Neural progenitor cell (in vitro differentiated cells): ENCODE results near the gene GTPBP3. TPM values are rescaled to one million over a fixed set of nuclear protein-coding genes. Genes with fewer than 3 reads are reported as not detected.

Experiments
- DNase-seq: peaks from one replicate; pipeline ENCODE4 v3.0.0-alpha.2; 2016; ENCODE audit warnings: low spot score
- H2AFZ ChIP-seq: fragments of 200-600 bp; sonication (generic); replicated peaks from 2 replicates; pipeline ENCODE4 v1.6.1; 2016; ENCODE audit warnings: antibody characterized with exemption
- H3F3A ChIP-seq: fragments of 200-600 bp; sonication (generic); 2 replicates; pipeline ENCODE4 v1.6.1; 2016; ENCODE audit warnings: antibody characterized with exemption, low read depth
- H3K27ac ChIP-seq: fragments of 200-600 bp; sonication (generic); 2 replicates; pipeline ENCODE4 v1.5.1; 2016; ENCODE audit warnings: mild to moderate bottlenecking
- H3K27me3 ChIP-seq: fragments of 200-600 bp; sonication (generic); 2 replicates; pipeline ENCODE4 v1.6.1; 2016; ENCODE audit warnings: mild to moderate bottlenecking, moderate library complexity
- H3K36me3 ChIP-seq: fragments of 200-600 bp; sonication (generic); 2 replicates; pipeline ENCODE4 v1.5.1; 2016
- H3K4me1 ChIP-seq: fragments of 200-600 bp; sonication (generic); 2 replicates; pipeline ENCODE4 v1.6.1; 2016; ENCODE audit warnings: mixed run types
- H3K4me2 ChIP-seq: fragments of 200-600 bp; sonication (generic); 2 replicates; pipeline ENCODE4 v1.6.1; 2016
- H3K4me3 ChIP-seq: fragments of 200-600 bp; sonication (generic); 2 replicates; pipeline ENCODE4 v1.5.1; 2016
- H3K79me2 ChIP-seq: fragments of 200-600 bp; sonication (generic); 2 replicates; pipeline ENCODE4 v1.6.1; 2016; ENCODE audit warnings: low read depth
- H3K9ac ChIP-seq: fragments of 200-600 bp; sonication (generic); 2 replicates; pipeline ENCODE4 v1.6.1; 2016
- H3K9me3 ChIP-seq: fragments of 200-600 bp; sonication (generic); 2 replicates; pipeline ENCODE4 v1.5.1; 2016; ENCODE audit warnings: low read depth
- H4K20me1 ChIP-seq: fragments of 200-600 bp; sonication (generic); 2 replicates; pipeline ENCODE4 v1.6.1; 2016; ENCODE audit warnings: low read depth
- H3K27ac Mint-ChIP-seq: 3 replicates; pipeline ENCODE4 v1.8.0; 2021; ENCODE audit warnings: mixed read lengths
- H3K27me3 Mint-ChIP-seq: 2 replicates; pipeline ENCODE4 v1.8.0; 2022; ENCODE audit warnings: low read depth, mild to moderate bottlenecking, inconsistent platforms, moderate library complexity, mixed read lengths; ENCODE audit not compliant: insufficient read depth
- H3K36me3 Mint-ChIP-seq: 3 replicates; pipeline ENCODE4 v1.8.0; 2021; ENCODE audit warnings: mixed read lengths
- H3K4me1 Mint-ChIP-seq: 3 replicates; pipeline ENCODE4 v1.8.0; 2021; ENCODE audit warnings: mixed read lengths
- H3K4me3 Mint-ChIP-seq: 3 replicates; pipeline ENCODE4 v1.8.0; 2021; ENCODE audit warnings: mild to moderate bottlenecking, moderate library complexity, mixed read lengths
- H3K9me3 Mint-ChIP-seq: 3 replicates; pipeline ENCODE4 v1.8.0; 2020; ENCODE audit warnings: mixed read lengths
- CTCF ChIP-seq: fragments of 200-600 bp; sonication (generic); IDR thresholded peaks from 2 replicates; pipeline ENCODE4 v1.5.1; 2017; ENCODE audit warnings: antibody characterized with exemption, mild to moderate bottlenecking
- EZH2 ChIP-seq: fragments of 200-600 bp; sonication (generic); IDR thresholded peaks from 2 replicates; pipeline ENCODE4 v1.6.1; 2017; ENCODE audit warnings: antibody characterized with exemption, mild to moderate bottlenecking, moderate library complexity
- EZH2phosphoT487 ChIP-seq: fragments of 200-600 bp; sonication (generic); IDR thresholded peaks from 2 replicates; pipeline ENCODE4 v1.6.1; 2017; ENCODE audit warnings: antibody characterized with exemption
- total RNA-seq: library from RNA; depleted of rRNA; stranded (reverse); fragments of >200 nt; gene quantifications from 2 replicates; pipeline ENCODE4 v1.2.3, GENCODE V29; 2015; ENCODE audit warnings: low replicate concordance

The GTPBP3 gene
- total RNA-seq, 1 donor from 2014 or later, result 13.2 TPM

- Histone ChIP-seq H3K36me3 (no peaks in the 10 kb centered on the region), H3K4me3 (no peak overlapping the region), H3K27ac (no peak overlapping the region), H4K20me1 (no peaks in the 10 kb centered on the region), H3K79me2 (peaks cover 10% of the 10 kb centered on the region), H3K4me2 (no peak overlapping the region), H3K4me1 (peaks cover 5% of the 10 kb centered on the region), H3K9ac (no peak overlapping the region), H3K27me3 (no peaks in the 10 kb centered on the region), H3K9me3 (no peaks in the 10 kb centered on the region), H3F3A (peaks cover 20% of the 10 kb centered on the region), H2AFZ (no peak overlapping the region)
- Mint-ChIP-seq H3K4me1 (peaks cover 5% of the 10 kb centered on the region), H3K27ac (peak overlapping the region; percentile 46), H3K36me3 (no peaks in the 10 kb centered on the region), H3K4me3 (no peak overlapping the region), H3K27me3 (peaks cover 9% of the 10 kb centered on the region), H3K9me3 (no peaks in the 10 kb centered on the region)
- no peak for TF ChIP-seq CTCF
- TF ChIP-seq EZH2phosphoT487, result no peak
- TF ChIP-seq EZH2, result no peak
- DNase-seq, result peak; percentile 49
Measured at GRCh38 chr19:17340302-17340870, 3.0 kb downstream of the GTPBP3 start.

- Histone ChIP-seq H3K9ac (no peak overlapping the region), H3K9me3 (no peaks in the 10 kb centered on the region), H3K4me2 (no peak overlapping the region), H3K36me3 (no peaks in the 10 kb centered on the region), H3K4me1 (peaks cover 5% of the 10 kb centered on the region), H4K20me1 (no peaks in the 10 kb centered on the region), H3K79me2 (peaks cover 10% of the 10 kb centered on the region), H3K27ac (no peak overlapping the region), H3K4me3 (no peak overlapping the region), H2AFZ (no peak overlapping the region), H3F3A (peaks cover 18% of the 10 kb centered on the region), H3K27me3 (no peaks in the 10 kb centered on the region)
- Mint-ChIP-seq H3K9me3 (no peaks in the 10 kb centered on the region), H3K27me3 (peaks cover 9% of the 10 kb centered on the region), H3K4me3 (no peak overlapping the region), H3K27ac (no peak overlapping the region), H3K36me3 (no peaks in the 10 kb centered on the region), H3K4me1 (peaks cover 5% of the 10 kb centered on the region)
- TF ChIP-seq EZH2phosphoT487, result no peak
- DNase-seq, result no peak
Measured at GRCh38 chr19:17340871-17341357, 3.6 kb downstream of the GTPBP3 start.

GRCh38 chr19:17341386-17341785 lies 4.0 kb downstream of the GTPBP3 start:
- Histone ChIP-seq H3F3A (peaks cover 15% of the 10 kb centered on the region), H3K27me3 (no peaks in the 10 kb centered on the region), H3K4me3 (no peak overlapping the region), H4K20me1 (no peaks in the 10 kb centered on the region), H3K4me2 (no peak overlapping the region), H3K9me3 (no peaks in the 10 kb centered on the region), H3K79me2 (peaks cover 10% of the 10 kb centered on the region), H3K9ac (no peak overlapping the region), H3K27ac (no peak overlapping the region), H2AFZ (no peak overlapping the region), H3K36me3 (no peaks in the 10 kb centered on the region), H3K4me1 (peaks cover 5% of the 10 kb centered on the region)
- Mint-ChIP-seq H3K4me1 (peaks cover 8% of the 10 kb centered on the region), H3K27ac (no peak overlapping the region), H3K9me3 (no peaks in the 10 kb centered on the region), H3K4me3 (no peak overlapping the region), H3K27me3 (peaks cover 9% of the 10 kb centered on the region), H3K36me3 (no peaks in the 10 kb centered on the region)
- TF ChIP-seq EZH2 (no peak), CTCF (no peak), EZH2phosphoT487 (no peak)
- DNase-seq, result no peak

- no peaks in the 10 kb centered on the region for H3K36me3 Mint-ChIP-seq
- H3K79me2 ChIP-seq, result peaks cover 10% of the 10 kb centered on the region
- no peak for DNase-seq
- no peak overlapping the region for H2AFZ ChIP-seq
- H3K4me1 Mint-ChIP-seq, result peaks cover 9% of the 10 kb centered on the region
- H3K27me3 Mint-ChIP-seq, result peaks cover 9% of the 10 kb centered on the region
- no peak overlapping the region for H3K27ac ChIP-seq
- H4K20me1 ChIP-seq, result no peaks in the 10 kb centered on the region
- no peak overlapping the region for H3K27ac Mint-ChIP-seq
- H3K27me3 ChIP-seq, result no peaks in the 10 kb centered on the region
- no peaks in the 10 kb centered on the region for H3K36me3 ChIP-seq
- H3K9me3 Mint-ChIP-seq, result no peaks in the 10 kb centered on the region
- TF ChIP-seq EZH2phosphoT487 (no peak), CTCF (no peak)
- H3K9ac ChIP-seq, result no peak overlapping the region
- H3K4me2 ChIP-seq, result no peak overlapping the region
- no peak overlapping the region for H3K4me3 ChIP-seq
- H3K4me1 ChIP-seq, result peaks cover 5% of the 10 kb centered on the region
- H3K4me3 Mint-ChIP-seq, result no peak overlapping the region
- H3F3A ChIP-seq, result peaks cover 11% of the 10 kb centered on the region
- no peaks in the 10 kb centered on the region for H3K9me3 ChIP-seq
Measured at GRCh38 chr19:17341845-17342244, 4.5 kb downstream of the GTPBP3 start.
